Lung (tissue), 12 donors: ENCODE data around the gene CXorf38. TPM values are rescaled to one million over a fixed set of nuclear protein-coding genes. Genes with fewer than 3 reads are reported as not detected.

Experiments used
- ATAC-seq: fragments of 200-7000 bp; cut with Tn5 transposase; one replicate; pipeline ENCODE4 v1.9.1; 2020; ENCODE audit warnings: moderate number of reproducible peaks; ENCODE audit not compliant: insufficient read depth, low FRiP score
- DNase-seq, 3 donors: peaks; one replicate each; pipeline ENCODE4 v3.0.0-alpha.2; 2013 to 2017
- H3K27ac ChIP-seq, 2 donors: one replicate each; pipeline ENCODE4 v1.5.1; 2013; ENCODE audit warnings: mild to moderate bottlenecking in 2 of 2, moderate library complexity in 2 of 2, control low read depth in 1 of 2, inconsistent platforms in 1 of 2, low read depth in 1 of 2, low read length in 1 of 2
- H3K27me3 ChIP-seq, 3 donors: one replicate each; pipeline ENCODE4 v1.5.1; 2013; ENCODE audit warnings: low read length in 2 of 3; ENCODE audit not compliant: control insufficient read depth in 3 of 3, insufficient read depth in 3 of 3
- H3K36me3 ChIP-seq, 4 donors: one replicate each; pipeline ENCODE4 v1.5.1; 2013; ENCODE audit warnings: low read length in 4 of 4, mild to moderate bottlenecking in 1 of 4, moderate library complexity in 1 of 4; ENCODE audit not compliant: control insufficient read depth in 4 of 4, insufficient read depth in 4 of 4
- H3K4me1 ChIP-seq, 5 donors: one replicate each; pipeline ENCODE4 v1.5.1; 2013; ENCODE audit warnings: low read length in 5 of 5, mild to moderate bottlenecking in 2 of 5, moderate library complexity in 1 of 5; ENCODE audit not compliant: control insufficient read depth in 5 of 5, insufficient read depth in 5 of 5
- H3K4me3 ChIP-seq: one replicate; pipeline ENCODE4 v1.5.1; 2013; ENCODE audit warnings: mild to moderate bottlenecking, control low read depth, moderate library complexity
- H3K9ac ChIP-seq, 2 donors: one replicate each; pipeline ENCODE4 v1.5.1; 2013; ENCODE audit warnings: low read length in 2 of 2, control low read depth in 1 of 2; ENCODE audit not compliant: insufficient read depth in 1 of 2
- H3K9me3 ChIP-seq, 4 donors: one replicate each; pipeline ENCODE4 v1.5.1; 2013; ENCODE audit warnings: low read length in 3 of 4, mild to moderate bottlenecking in 1 of 4, moderate library complexity in 1 of 4; ENCODE audit not compliant: control insufficient read depth in 4 of 4, insufficient read depth in 3 of 4
- WGBS, 2 donors: extraction: QIAGEN DNeasy Blood & Tissue Kit; methylation state at CpG; one replicate each; pipeline ENCODE4 v1.1.7; 2013; 5-methylcytosine and 5-hydroxymethylcytosine counted together
- polyA plus RNA-seq, 2 donors: library from polyadenylated mRNA; stranded (reverse); fragments of 200-250 nt; gene quantifications; one replicate each; pipeline ENCODE4 v1.2.1, GENCODE V29; 2013
- total RNA-seq, 2 donors: library from RNA; depleted of rRNA in 1 of 2; stranded (reverse); fragments of >200 nt in 1 of 2; gene quantifications; one replicate each; pipeline ENCODE4 v1.2.1, GENCODE V29; 2014 to 2021
- TF ChIP-seq, protein P1 (sequence below): IDR thresholded peaks from 2 replicates; pipeline ENCODE4 v1.5.1; 2012; ENCODE audit warnings: mild to moderate bottlenecking; ENCODE audit errors: control extremely low read depth, extremely low read depth
- donor health status: control.
- donor health status: control.
- donor health status: Bipolar disorder and iron deficiency.
- donor health status: healthy.
- donor health status: DM: yes; HTN: yes; CAD: no.

The CXorf38 gene
- total and polyA plus RNA-seq, 4 donors = 8.2 to 17.8 (median 16.1) TPM

DNA sequence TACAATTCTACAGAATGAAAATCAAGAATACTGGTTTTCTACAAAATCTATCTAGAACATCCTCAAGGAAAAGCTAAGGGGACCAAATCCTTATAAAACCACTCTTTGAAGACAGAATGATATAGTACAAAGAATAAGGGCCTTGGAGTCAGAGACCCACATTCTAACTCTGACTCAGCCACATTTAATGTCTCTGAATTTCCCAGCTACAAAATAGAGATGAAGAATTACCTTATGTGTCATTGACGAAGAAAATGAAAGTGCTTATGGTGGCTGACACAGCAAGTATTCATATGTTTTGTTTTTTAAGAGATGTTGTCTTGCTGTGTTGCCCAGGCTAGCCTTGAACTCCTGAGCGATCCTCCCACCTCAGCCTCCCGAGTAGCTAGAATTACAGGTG, 35.9 kb upstream of the CXorf38 start:
- TF ChIP-seq, protein P1, sequence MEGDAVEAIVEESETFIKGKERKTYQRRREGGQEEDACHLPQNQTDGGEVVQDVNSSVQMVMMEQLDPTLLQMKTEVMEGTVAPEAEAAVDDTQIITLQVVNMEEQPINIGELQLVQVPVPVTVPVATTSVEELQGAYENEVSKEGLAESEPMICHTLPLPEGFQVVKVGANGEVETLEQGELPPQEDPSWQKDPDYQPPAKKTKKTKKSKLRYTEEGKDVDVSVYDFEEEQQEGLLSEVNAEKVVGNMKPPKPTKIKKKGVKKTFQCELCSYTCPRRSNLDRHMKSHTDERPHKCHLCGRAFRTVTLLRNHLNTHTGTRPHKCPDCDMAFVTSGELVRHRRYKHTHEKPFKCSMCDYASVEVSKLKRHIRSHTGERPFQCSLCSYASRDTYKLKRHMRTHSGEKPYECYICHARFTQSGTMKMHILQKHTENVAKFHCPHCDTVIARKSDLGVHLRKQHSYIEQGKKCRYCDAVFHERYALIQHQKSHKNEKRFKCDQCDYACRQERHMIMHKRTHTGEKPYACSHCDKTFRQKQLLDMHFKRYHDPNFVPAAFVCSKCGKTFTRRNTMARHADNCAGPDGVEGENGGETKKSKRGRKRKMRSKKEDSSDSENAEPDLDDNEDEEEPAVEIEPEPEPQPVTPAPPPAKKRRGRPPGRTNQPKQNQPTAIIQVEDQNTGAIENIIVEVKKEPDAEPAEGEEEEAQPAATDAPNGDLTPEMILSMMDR = no peak
- WGBS, 2 donors = 93 to 94% methylated on average over 3 of the region's 3 CpGs

DNA sequence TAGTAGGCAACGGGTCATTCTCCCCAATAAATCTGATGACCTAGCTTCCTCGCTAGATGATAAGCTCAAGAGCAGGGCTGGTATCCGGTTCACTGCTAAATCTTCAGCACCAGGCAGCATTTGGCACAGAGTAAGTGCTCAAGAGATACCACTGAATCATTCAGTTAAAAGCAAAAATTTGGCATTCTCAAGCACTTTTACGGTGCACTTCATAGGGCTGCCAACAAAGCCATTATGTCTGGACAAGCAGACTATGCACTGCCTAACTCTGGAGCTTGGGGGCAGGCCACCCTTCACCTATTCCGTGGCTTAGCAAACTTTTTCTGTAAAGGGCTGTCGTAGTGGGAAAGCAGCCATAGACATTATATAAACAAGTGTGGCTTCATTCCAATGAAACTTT, 23.8 kb upstream of the CXorf38 start:
- Histone ChIP-seq H3K4me3 (no peak overlapping the region), H3K27me3 (peaks cover 0 to 31% (median 21%) of the 10 kb centered on the region in 3 donors), H3K4me1 (no peaks in the 10 kb centered on the region), H3K27ac (no peak overlapping the region), H3K9ac (no peak overlapping the region), H3K36me3 (peaks cover 5 to 21% (median 10%) of the 10 kb centered on the region in 4 donors), H3K9me3 (peaks cover 0 to 3% (median 0%) of the 10 kb centered on the region in 4 donors)
- DNase-seq = no peak
- WGBS, 2 donors = 62 to 65% methylated on average over 6 of the region's 6 CpGs
- TF ChIP-seq, protein P1 = no peak
- ATAC-seq = no peak

More for the DNA sequence above, 35.9 kb upstream of the CXorf38 start:
- H3K27me3 ChIP-seq = peaks cover 0 to 36% (median 15%) of the 10 kb centered on the region in 3 donors
- H3K4me3 ChIP-seq = no peak overlapping the region
- H3K27ac ChIP-seq = no peak overlapping the region
- H3K9ac ChIP-seq = no peak overlapping the region
- peaks cover 0 to 1% (median 0%) of the 10 kb centered on the region in 4 donors for H3K9me3 ChIP-seq
- DNase-seq (no peak), ATAC-seq (no peak)
- H3K36me3 ChIP-seq = peaks cover 2 to 11% (median 7%) of the 10 kb centered on the region in 4 donors
- H3K4me1 ChIP-seq = no peaks in the 10 kb centered on the region

- Histone ChIP-seq H3K9me3 (peaks cover 0 to 3% (median 0%) of the 10 kb centered on the region in 4 donors), H3K4me3 (no peak overlapping the region), H3K27me3 (peaks cover 0 to 29% (median 14%) of the 10 kb centered on the region in 3 donors), H3K4me1 (no peaks in the 10 kb centered on the region), H3K27ac (no peak overlapping the region), H3K36me3 (peaks cover 3 to 14% (median 6%) of the 10 kb centered on the region in 4 donors), H3K9ac (no peak overlapping the region)
- DNase-seq = peak; percentile 26 to 48 (median 46)
- 49 to 73% methylated on average over 6 of the region's 6 CpGs for WGBS, 2 donors
- TF ChIP-seq, protein P1 = no peak
- ATAC-seq = no peak
Measured at GRCh38 chrX:40663880-40664630, 16.7 kb upstream of the CXorf38 start.
